GM18951 (cell line): ENCODE results near the gene CEP70.

Experiments used
- POLR2A ChIP-seq: IDR thresholded peaks from 4 replicates; pipeline ENCODE4 v1.6.1; 2011; ENCODE audit warnings: mild to moderate bottlenecking; ENCODE audit not compliant: insufficient read length, insufficient read depth; ENCODE audit errors: extremely low read depth
- in situ Hi-C: fragments of 300-500 bp; cut with MboI; formaldehyde crosslinking; loops from one replicate; pipeline ENCODE4 v1.12.0; 2022; ENCODE audit warnings: low sequenced_read_pairs, mixed read lengths, inconsistent platforms; ENCODE audit not compliant: unreplicated experiment

Gene CEP70

DNA sequence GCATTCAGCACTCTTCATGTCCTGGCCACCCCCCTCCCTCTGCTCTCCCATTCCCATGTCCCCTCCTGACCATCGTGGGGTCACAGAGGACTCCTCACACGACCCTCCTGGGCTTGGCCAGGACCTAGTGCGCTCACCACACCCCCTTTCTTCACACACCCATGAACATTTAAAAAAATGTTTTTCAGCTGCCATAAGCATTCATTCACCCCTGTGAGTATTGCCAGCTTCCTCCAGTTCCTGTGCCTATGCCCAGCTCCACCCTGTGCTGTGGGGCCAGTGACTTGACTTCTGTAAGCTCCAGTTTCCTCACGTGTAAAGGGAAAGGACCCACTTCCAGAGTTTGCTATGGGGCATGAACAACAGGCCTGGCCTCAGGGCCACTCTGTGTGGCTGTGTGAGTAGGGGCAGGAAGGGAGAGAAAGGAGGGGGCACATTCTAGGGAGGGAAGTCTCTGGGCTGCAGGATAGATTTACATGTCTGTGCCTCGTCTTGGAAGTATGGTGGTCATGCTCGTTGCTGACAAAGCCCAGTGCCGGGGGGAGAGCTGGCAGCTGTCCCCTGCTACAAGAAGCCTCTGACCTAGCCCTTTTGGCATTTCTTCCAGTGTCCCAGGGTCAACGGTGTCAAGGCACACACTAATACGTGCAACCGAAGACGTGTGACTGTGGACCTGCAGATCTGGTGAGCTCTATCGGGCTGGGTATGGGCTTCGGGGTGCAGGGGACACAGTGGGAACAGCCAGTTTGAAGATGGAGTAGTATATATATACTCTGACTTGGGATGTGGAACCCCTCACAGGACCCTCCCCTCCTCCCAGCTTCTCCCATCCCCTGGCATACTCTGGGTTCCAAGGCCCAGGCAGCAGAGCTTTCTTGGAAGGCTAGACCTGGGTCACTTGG, 136.8 kb downstream of the CEP70 start:
- no peak for TF ChIP-seq POLR2A
- in situ Hi-C loops: loop anchor here (25.0 kb wide), 1 partner anchor 480 kb away; the partner anchor contains the start of genes FOXL2 and FOXL2NB

DNA sequence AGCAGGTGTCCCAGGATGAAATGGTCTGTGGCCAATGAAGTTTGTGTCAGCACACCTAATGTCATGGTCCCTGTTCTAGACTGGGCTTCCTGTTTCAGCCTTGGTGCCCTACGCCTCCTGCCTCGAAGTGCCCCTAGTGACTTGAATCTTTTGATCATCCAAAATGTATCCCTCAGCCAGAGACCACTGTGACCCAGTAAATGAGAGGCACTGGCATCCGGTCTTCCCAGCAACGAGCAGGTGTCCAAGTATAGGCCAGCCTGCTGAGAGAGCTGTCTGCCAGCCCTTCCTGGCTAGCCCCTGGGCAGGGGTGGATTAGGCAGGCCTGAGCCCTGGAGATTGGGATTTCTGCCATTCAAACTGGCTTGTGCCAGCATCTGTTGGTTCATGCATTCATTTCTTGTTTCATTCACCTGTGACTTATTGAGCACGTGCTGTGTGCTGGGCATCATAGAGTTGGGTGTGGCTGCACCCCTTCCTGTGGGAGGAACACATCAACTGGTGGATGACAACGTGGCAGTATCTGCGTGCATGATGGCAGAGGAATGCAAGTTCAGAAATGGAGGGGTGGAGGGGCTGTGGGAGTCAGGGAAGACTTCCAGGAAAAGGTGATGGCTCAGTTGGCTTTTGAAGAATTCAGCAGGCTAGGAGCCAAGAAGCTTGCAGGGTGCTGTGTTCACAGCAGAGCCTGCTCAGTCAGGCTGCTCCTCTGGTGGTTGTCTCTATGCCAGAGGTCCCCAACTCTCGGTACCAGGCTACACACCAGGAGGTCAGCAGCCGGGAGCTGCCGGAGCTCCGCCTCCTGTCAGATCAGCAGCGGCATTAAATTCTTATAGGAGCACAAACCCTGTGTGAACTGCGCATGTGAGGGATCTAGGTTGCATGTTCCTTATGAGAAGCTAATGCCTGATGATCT, 138.0 kb downstream of the CEP70 start:
- TF ChIP-seq POLR2A: no peak
- in situ Hi-C loops: loop anchor here (25.0 kb wide), 1 partner anchor 481 kb away; the partner anchor contains the start of genes FOXL2 and FOXL2NB

DNA sequence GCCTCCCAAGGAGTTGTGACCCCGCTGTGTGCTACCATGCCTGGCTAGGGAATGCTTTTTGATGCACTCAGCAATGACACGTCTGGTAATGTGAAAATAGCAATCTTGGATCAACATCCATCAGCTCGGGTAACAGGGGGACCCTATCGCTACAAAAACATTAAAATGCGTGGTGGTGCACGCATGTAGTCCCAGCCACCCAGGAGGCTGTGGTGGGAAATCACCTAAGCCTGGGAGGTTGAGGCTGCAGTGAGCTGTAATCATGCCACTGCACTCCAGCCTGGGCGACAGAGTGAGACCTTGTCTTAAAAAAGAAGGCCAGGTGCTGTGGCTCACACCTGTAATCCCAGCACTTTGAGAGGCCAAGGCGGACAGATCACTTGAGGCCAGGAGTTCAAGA, 140.1 kb downstream of the CEP70 start:
- in situ Hi-C loops: loop anchor here (25.0 kb wide), 1 partner anchor 483 kb away; the partner anchor contains the start of genes FOXL2 and FOXL2NB

DNA sequence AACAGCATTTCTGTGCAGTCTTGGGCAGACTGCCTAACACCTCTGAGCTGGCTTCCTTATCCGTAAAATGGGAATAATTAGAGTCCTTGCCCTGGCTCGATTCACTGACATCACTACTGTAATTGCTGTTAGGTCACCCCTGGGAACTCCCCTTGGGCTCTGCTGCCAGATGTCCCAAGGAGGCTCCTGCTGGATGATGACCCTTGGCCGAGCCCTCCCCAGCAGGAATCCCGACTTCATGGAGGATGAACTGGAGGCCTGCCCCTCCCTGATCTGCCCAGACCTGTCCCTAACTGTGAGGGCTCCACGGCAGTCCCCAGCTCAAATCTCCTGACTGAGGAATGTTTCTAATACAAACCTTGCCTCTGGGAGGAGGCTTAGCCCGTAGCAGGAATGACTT, 141.6 kb downstream of the CEP70 start:
- in situ Hi-C loops: loop anchor here (25.0 kb wide), 1 partner anchor 485 kb away; the partner anchor contains the start of genes FOXL2 and FOXL2NB
- no peak for TF ChIP-seq POLR2A

DNA sequence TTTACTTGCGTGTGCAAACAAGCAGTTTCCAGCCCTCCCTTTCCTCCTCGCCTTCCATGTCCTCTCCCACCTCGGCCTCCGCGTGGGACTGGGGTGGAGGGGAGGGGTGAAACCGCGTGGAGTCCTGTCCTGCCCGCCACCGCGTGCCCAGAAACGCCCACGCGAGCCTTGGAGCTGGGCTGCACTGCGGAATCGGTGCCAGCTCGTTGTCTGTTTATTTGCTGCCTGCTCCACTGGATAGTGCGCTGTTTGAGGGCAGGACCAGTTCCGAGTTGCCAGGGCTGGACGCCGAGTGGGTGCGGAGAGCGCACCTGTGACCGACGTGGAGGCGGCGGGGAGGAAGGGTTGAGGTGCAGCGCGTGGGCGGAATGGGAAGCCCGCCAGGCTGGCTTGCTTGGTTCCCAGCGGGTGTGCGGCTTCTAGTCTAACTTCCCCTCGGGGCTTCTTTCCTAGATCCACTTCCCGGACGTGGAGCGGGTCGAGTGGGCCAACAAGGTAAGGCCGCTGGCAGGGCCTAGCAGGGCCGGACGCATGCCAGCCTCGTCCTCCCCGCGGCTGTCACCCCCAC, 142.4 kb downstream of the CEP70 start:
- in situ Hi-C loops: loop anchor here (25.0 kb wide), 1 partner anchor 486 kb away; the partner anchor contains the start of genes FOXL2 and FOXL2NB
- TF ChIP-seq POLR2A: no peak

DNA sequence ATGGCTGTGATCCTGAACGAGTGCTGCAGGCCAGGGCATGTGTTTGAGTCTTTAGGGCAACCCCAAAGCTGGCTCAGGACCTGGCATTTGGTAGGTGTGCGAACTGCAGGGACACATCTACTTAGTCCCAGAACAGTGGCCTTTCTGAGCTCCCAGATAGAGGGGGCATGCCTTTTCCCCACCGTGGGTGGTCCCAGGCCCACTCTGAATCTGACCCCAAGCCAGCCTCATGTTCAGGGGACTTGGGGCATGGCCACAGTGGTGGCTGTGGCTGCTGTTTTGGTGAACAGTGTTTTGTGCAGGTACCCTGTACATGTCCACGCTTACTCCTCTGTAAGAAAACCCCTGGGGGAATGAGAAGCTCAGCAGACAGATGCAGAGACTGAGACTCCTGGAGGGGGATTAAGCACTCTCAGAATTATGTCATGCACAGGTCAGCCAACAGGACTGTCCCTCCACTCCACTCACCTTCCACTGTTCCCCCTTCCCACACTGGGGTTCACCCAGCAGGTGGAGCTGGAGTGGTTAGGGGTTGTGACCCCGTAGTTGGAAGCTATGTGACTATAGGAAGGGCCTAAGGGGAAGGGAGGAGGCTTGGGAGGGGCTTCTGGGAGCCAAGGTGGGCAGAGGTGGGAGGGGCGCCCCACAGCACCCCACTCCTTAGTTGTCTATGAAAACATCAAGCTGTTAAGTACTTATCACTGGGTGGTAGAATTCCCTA, 143.2 kb downstream of the CEP70 start:
- no peak for TF ChIP-seq POLR2A
- in situ Hi-C loops: loop anchor here (25.0 kb wide), 1 partner anchor 486 kb away; the partner anchor contains the start of genes FOXL2 and FOXL2NB

DNA sequence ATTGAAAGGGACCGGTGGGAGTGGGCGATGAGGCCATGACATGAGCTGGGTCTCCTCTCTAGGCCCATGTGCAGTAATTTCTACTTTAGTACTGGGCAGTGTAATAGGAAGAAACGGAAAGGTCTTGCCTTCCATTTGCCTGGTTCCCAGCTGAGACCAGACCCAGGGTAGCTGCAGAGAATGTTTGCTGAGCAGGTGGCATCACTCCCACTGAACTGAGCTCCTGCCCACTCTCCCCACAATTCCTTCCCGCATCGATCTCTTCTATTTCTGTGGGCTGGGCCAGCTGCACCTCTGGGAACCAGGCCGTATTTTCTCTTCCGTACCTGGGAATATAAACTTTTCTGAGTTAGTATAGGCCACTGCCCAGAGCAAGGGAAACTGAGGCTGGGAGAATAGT, 143.9 kb downstream of the CEP70 start:
- no peak for TF ChIP-seq POLR2A
- in situ Hi-C loops: loop anchor here (25.0 kb wide), 1 partner anchor 487 kb away; the partner anchor contains the start of genes FOXL2 and FOXL2NB

DNA sequence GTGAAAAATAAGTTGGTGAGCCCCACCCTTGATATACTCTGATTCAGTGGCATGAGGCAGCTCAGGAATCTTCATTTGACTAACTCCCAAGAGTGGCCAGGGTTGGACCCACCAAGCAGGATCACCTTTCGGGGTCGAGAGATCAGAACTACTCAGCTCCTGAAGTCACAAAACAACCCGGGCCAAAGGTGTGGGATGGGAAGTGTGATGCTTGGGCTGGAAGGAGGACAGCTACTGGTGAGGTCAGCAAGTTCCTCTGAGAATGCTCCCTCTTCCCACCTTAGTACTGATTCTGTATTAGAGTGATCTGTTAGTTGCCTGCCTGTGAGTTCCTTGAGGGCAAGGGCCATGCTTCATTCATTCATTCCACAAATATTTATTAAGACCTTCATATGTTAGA, 144.6 kb downstream of the CEP70 start:
- no peak for TF ChIP-seq POLR2A
- in situ Hi-C loops: no loop called here

DNA sequence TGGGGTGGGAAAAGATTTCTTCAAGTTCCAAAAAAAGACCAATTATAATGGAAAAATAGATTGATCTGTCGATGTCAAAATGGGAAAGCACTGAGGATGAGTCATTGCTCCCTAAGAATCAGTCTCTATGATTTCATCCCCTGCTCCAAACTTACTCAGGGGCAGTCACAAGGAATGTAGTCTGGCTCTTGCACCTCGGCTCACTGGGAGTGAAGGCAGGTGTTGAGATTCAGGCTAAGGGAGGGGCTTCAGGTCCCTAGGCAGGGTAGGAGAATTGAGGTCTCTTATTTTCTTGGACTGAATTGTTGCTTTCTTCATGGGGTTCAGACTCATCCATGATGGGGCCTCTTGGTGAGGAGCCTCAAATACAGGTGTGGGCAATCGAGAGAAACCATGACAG, 145.4 kb downstream of the CEP70 start:
- in situ Hi-C loops: no loop called here
- no peak for TF ChIP-seq POLR2A

DNA sequence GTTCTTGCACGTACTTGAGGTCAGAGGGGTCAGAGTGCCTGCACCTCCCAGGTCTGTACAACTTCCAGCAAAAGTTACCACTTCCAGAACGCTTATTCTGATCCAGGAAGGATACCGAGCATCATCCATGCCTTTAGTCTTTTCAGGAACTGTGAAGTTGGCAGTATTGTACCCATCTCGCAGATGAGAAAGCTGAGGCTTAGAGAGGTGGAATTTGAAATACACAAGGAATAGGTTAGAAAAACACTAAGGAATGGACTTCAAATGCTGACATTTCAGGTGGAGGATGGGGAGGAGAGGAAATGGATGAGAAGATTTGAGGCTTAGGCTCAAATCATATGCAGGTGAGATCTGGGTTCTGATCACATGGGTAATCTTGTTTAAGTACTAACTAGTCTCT, 148.4 kb downstream of the CEP70 start:
- no peak for TF ChIP-seq POLR2A
- in situ Hi-C loops: no loop called here

DNA sequence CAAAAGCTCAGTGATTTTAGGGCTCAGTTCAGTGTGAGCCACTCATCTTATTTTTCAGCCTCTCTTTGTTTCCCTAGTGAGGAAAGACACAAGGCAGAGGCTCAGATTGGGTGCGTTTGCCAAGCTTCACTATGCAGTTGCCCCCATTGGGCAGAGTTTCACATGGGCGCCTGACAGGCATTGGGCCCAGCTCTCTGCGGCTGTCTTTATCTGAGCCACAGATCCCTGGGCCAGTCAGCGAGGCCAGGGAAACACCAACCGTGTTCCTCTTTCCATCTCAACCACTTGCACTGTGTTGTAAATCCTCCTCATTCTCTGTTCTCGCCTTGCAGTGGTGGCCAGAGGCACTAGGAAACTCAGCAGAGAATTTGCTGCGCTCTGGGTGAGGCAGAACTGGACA, 148.8 kb downstream of the CEP70 start:
- in situ Hi-C loops: no loop called here
- no peak for TF ChIP-seq POLR2A
